Ishikawa (cell line): ENCODE data around the gene SUN3.

Experiments
- CEBPB ChIP-seq: IDR thresholded peaks from 2 replicates; pipeline ENCODE4 v1.6.1; 2012
- CREB1 ChIP-seq: IDR thresholded peaks from 2 replicates; pipeline ENCODE4 v1.6.1; 2012; ENCODE audit warnings: low read depth
- EP300 ChIP-seq: IDR thresholded peaks from 2 replicates; pipeline ENCODE4 v1.6.1; 2012; ENCODE audit warnings: borderline replicate concordance
- FOXM1 ChIP-seq: IDR thresholded peaks from 2 replicates; pipeline ENCODE4 v1.6.1; 2012; ENCODE audit warnings: low read depth, borderline replicate concordance
- MAX ChIP-seq: IDR thresholded peaks from 2 replicates; pipeline ENCODE4 v1.6.1; 2012
- RAD21 ChIP-seq: IDR thresholded peaks from 2 replicates; pipeline ENCODE4 v1.6.1; 2012; ENCODE audit warnings: low read depth
- REST ChIP-seq: IDR thresholded peaks from 2 replicates; pipeline ENCODE4 v1.6.1; 2012; ENCODE audit warnings: low read depth, mild to moderate bottlenecking
- TAF1 ChIP-seq: IDR thresholded peaks from 2 replicates; pipeline ENCODE4 v1.6.1; 2012; ENCODE audit warnings: low read depth, mild to moderate bottlenecking
- TEAD4 ChIP-seq: IDR thresholded peaks from 2 replicates; pipeline ENCODE4 v1.6.1; 2012

GRCh38 chr7:48048113-48048512 is 19.2 kb upstream of the SUN3 start:
- TF ChIP-seq CEBPB (no peak), REST (no peak), RAD21 (no peak), FOXM1 (no peak), TAF1 (no peak), CREB1 (no peak), EP300 (no peak), TEAD4 (no peak), MAX (no peak)
